ENCODE results near the gene APOM.

- TF ChIP-seq CTCF (conservative IDR thresholded peaks at IDR 0.05): no peak
- TF ChIP-seq ZFX (IDR thresholded peaks at IDR 0.05): no peak
Measured at GRCh38 chr6:31681135-31681671, 25.5 kb downstream of the APOM start.

Measured in C4-2B (cell line).